SK-N-SH treated with all-trans-retinoic acid at 6 μM for 48 hours (cell line): ENCODE data around the gene DDRGK1.

Source experiments
- ATAC-seq: fragments of 200-7000 bp; cut with Tn5 transposase; 3 replicates; pipeline ENCODE4 v1.9.1; 2020; ENCODE audit warnings: mild to moderate bottlenecking, moderate library complexity
- ARNTL ChIP-seq: fragments of 450-650 bp; formaldehyde crosslinking; IDR thresholded peaks from 2 replicates; pipeline ENCODE4 v1.5.0; 2020; ENCODE audit warnings: low read depth, mild to moderate bottlenecking, moderate library complexity, borderline replicate concordance
- BACH2 ChIP-seq: fragments of 250-450 bp; sonication (Bioruptor Pico); IDR thresholded peaks from 2 replicates; pipeline ENCODE4 v1.9.0; 2021; ENCODE audit warnings: mild to moderate bottlenecking, borderline replicate concordance
- CREB5 ChIP-seq: fragments of 250-450 bp; sonication (Bioruptor Pico); IDR thresholded peaks from 2 replicates; pipeline ENCODE4 v1.5.1; 2020; ENCODE audit warnings: low read depth, mild to moderate bottlenecking, moderate library complexity
- CSDC2 ChIP-seq: fragments of 250-450 bp; sonication (Bioruptor Pico); IDR thresholded peaks from 2 replicates; pipeline ENCODE4 v1.5.0; 2020; ENCODE audit warnings: mild to moderate bottlenecking, moderate library complexity
- ESRRG ChIP-seq: fragments of 250-450 bp; sonication (Bioruptor Pico); IDR thresholded peaks from 2 replicates; pipeline ENCODE4 v1.6.1; 2021; ENCODE audit warnings: mild to moderate bottlenecking
- GLIS3 ChIP-seq: fragments of 250-450 bp; sonication (Bioruptor Pico); IDR thresholded peaks from 2 replicates; pipeline ENCODE4 v1.5.0; 2020; ENCODE audit warnings: mild to moderate bottlenecking, moderate library complexity
- ISL1 ChIP-seq: fragments of 250-450 bp; sonication (Bioruptor Pico); IDR thresholded peaks from 2 replicates; pipeline ENCODE4 v2.1.2; 2022; ENCODE audit warnings: mild to moderate bottlenecking, moderate library complexity
- OSR1 ChIP-seq: fragments of 250-450 bp; sonication (Bioruptor Pico); IDR thresholded peaks from 2 replicates; pipeline ENCODE4 v1.8.0; 2022; ENCODE audit warnings: moderate library complexity, mild to moderate bottlenecking, inconsistent platforms
- POU6F1 ChIP-seq: fragments of 250-450 bp; sonication (Bioruptor Pico); IDR thresholded peaks from 2 replicates; pipeline ENCODE4 v1.8.0; 2021; ENCODE audit warnings: low read depth, mild to moderate bottlenecking, moderate library complexity, borderline replicate concordance
- PPARA ChIP-seq: fragments of 250-450 bp; sonication (Bioruptor Pico); IDR thresholded peaks from 2 replicates; pipeline ENCODE4 v1.5.0; 2020; ENCODE audit warnings: mild to moderate bottlenecking, borderline replicate concordance
- RARB ChIP-seq: fragments of 250-450 bp; sonication (Bioruptor Pico); IDR thresholded peaks from 2 replicates; pipeline ENCODE4 v1.8.0; 2021; ENCODE audit warnings: mild to moderate bottlenecking, moderate library complexity
- TCF4 ChIP-seq: fragments of 250-450 bp; sonication (Bioruptor Pico); IDR thresholded peaks from 2 replicates; pipeline ENCODE4 v1.8.0; 2021; ENCODE audit warnings: mild to moderate bottlenecking, moderate library complexity, borderline replicate concordance
- TSHZ2 ChIP-seq: fragments of 250-450 bp; sonication (Bioruptor Pico); IDR thresholded peaks from 2 replicates; pipeline ENCODE4 v1.5.0; 2020; ENCODE audit warnings: mild to moderate bottlenecking, moderate library complexity
- ZC3H10 ChIP-seq: fragments of 250-450 bp; sonication (Bioruptor Pico); IDR thresholded peaks from 2 replicates; pipeline ENCODE4 v1.5.1; 2021; ENCODE audit warnings: mild to moderate bottlenecking, moderate library complexity
- ZFP3 ChIP-seq: fragments of 250-450 bp; sonication (Bioruptor Pico); IDR thresholded peaks from 2 replicates; pipeline ENCODE4 v1.5.0; 2020; ENCODE audit warnings: mild to moderate bottlenecking, moderate library complexity
- ZNF70 ChIP-seq: fragments of 450-650 bp; formaldehyde crosslinking; IDR thresholded peaks from 2 replicates; pipeline ENCODE4 v1.5.0; 2020; ENCODE audit warnings: mild to moderate bottlenecking, moderate library complexity
- TF ChIP-seq, protein P1 (sequence below): fragments of 250-450 bp; sonication (Bioruptor Pico); IDR thresholded peaks from 2 replicates; pipeline ENCODE4 v1.5.1; 2021; ENCODE audit warnings: mild to moderate bottlenecking, moderate library complexity

The DDRGK1 gene

DNA sequence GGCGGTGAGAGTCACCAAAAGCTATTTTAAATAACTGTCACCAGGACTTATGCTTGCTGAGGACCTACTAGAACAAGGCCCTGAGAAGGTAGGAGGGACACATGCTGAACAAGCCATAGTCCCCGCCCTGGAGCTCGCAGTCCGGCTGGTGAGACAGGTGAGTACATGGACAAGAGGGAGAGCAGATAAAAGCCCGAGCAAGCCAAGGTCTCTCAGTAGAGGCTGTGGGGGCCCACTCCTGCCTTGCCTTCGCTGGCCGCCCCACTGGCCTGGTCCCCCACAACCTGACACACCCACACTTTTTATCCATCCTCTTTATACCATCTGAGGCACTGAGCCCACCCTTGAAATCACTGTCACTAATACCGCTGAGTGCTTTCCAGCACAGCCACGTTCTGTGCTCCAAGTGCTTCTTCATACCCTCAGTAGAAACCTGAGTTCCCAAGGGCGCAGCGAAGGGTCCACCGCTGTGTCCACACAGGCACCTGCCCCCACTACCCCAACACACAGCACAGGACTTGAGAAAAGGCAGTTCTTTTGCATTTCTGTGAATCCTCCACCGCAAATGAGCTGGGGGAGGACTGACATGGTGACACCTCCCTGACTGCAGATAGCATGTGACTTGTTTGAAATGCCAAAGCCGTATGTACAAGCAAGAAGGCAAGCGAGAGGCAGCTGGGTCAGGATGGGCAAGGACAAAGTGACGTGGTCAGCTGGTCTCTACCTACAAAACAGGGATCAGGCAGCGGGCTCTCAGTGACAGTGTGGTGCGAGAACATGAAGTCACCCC, 12.1 kb downstream of the DDRGK1 start (continued):
- TF ChIP-seq TCF4 (CRISPR knock-in tag) (no peak), BACH2 (CRISPR knock-in tag) (no peak), RARB (no peak), POU6F1 (CRISPR knock-in tag) (no peak), ZNF70 (CRISPR knock-in tag) (no peak), ESRRG (no peak), CREB5 (CRISPR knock-in tag) (no peak)
- TF ChIP-seq, protein P1, sequence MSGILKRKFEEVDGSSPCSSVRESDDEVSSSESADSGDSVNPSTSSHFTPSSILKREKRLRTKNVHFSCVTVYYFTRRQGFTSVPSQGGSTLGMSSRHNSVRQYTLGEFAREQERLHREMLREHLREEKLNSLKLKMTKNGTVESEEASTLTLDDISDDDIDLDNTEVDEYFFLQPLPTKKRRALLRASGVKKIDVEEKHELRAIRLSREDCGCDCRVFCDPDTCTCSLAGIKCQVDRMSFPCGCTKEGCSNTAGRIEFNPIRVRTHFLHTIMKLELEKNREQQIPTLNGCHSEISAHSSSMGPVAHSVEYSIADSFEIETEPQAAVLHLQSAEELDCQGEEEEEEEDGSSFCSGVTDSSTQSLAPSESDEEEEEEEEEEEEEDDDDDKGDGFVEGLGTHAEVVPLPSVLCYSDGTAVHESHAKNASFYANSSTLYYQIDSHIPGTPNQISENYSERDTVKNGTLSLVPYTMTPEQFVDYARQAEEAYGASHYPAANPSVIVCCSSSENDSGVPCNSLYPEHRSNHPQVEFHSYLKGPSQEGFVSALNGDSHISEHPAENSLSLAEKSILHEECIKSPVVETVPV = no peak

GRCh38 chr20:3190681-3191111, 13.8 kb downstream of the DDRGK1 start:
- ATAC-seq = no peak
- no peak for TF ChIP-seq BACH2 (CRISPR knock-in tag)
- no peak for TF ChIP-seq OSR1
- no peak for TF ChIP-seq CSDC2 (CRISPR knock-in tag)
- no peak for TF ChIP-seq GLIS3
- no peak for TF ChIP-seq ARNTL (CRISPR knock-in tag)
- TF ChIP-seq, protein P1 = no peak
- TF ChIP-seq TCF4 (CRISPR knock-in tag) = no peak
- TF ChIP-seq ISL1 (CRISPR knock-in tag) = no peak
- TF ChIP-seq ZFP3 (CRISPR knock-in tag) = no peak
- TF ChIP-seq TSHZ2 (CRISPR knock-in tag) = no peak
- TF ChIP-seq ESRRG = no peak
- no peak for TF ChIP-seq ZC3H10
- no peak for TF ChIP-seq PPARA (CRISPR knock-in tag)
- TF ChIP-seq CREB5 (CRISPR knock-in tag) = no peak

DNA sequence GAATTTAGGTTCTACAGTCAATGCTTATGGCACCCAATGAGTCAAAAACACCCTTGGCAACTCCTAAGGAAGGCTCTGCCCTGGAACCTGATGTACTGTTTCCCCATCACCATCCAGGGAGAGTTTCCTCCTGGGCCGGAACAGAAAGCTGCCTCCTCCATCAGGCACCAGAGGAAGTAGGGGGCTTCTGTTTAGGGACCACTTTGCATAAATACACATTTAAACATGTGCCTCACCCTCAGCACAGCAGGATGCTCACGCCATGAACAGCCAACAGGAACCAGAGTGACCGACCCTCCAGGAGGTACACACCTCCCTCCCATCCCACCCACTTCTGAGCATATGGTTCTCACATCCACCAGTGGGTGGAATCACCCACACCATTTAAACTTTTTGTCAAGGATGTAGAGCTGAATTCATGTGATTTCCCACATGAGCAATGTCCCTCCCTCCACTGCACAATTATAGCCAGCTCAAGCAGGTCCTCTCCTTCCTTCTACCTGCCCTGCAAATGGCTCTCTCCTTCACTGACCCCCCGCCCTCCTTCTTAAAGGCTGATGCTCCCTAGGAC, 14.8 kb downstream of the DDRGK1 start:
- ATAC-seq = no peak
- no peak for TF ChIP-seq ESRRG
- no peak for TF ChIP-seq CSDC2 (CRISPR knock-in tag)
- no peak for TF ChIP-seq ZNF70 (CRISPR knock-in tag)
- no peak for TF ChIP-seq PPARA (CRISPR knock-in tag)
- no peak for TF ChIP-seq ZC3H10
- TF ChIP-seq TCF4 (CRISPR knock-in tag) = no peak
- no peak for TF ChIP-seq POU6F1 (CRISPR knock-in tag)
- no peak for TF ChIP-seq TSHZ2 (CRISPR knock-in tag)
- TF ChIP-seq, protein P1 = no peak
